DMS53 (cell line): ENCODE results near the gene CARD9.
A peak's percentile ranks its signal among the peaks of the same experiment; 100 is the strongest.
"Not testable (repeated sequence)": the region's sequence is repeated elsewhere in the genome, so short reads cannot be mapped to it uniquely, and the experiment has no call there.

Experiments used
- DNase-seq: peaks from one replicate; lab custom pipeline; 2025; lab: John Stamatoyannopoulos, UW

CARD9 gene

GRCh38 chr9:136373300-136374182, at the start of gene CARD9:
Gene CARD9, minus strand, starts transcription at chr9:136373669. Its CDS starts 1,591 bp downstream, at chr9:136372078.
- DNase-seq = peak; percentile 81

- DNase-seq = no peak
Observed at GRCh38 chr9:136422876-136423275, 49.4 kb upstream of the CARD9 start.

- DNase-seq = no peak
Observed at GRCh38 chr9:136421791-136422190, 48.3 kb upstream of the CARD9 start.

GRCh38 chr9:136419092-136419420, 45.6 kb upstream of the CARD9 start:
- no peak for DNase-seq

- no peak for DNase-seq
Observed at GRCh38 chr9:136418182-136419091, 45.0 kb upstream of the CARD9 start.

- DNase-seq = no peak
Observed at GRCh38 chr9:136416914-136417313, 43.4 kb upstream of the CARD9 start.

GRCh38 chr9:136416427-136416826, 43.0 kb upstream of the CARD9 start:
- DNase-seq = no peak

GRCh38 chr9:136412962-136413361, 39.5 kb upstream of the CARD9 start:
- no peak for DNase-seq

GRCh38 chr9:136411378-136411777, 37.9 kb upstream of the CARD9 start:
- no peak for DNase-seq

GRCh38 chr9:136410500-136411287, 37.2 kb upstream of the CARD9 start, which contains the start of the genes ENTR1 and PMPCA:
Gene ENTR1, minus strand, starts transcription at chr9:136410614. Its CDS starts 217 bp downstream, at chr9:136410397.
Gene PMPCA, plus strand, starts transcription at chr9:136410658. Its CDS starts 11 bp downstream, at chr9:136410669.
- peak; percentile 96 for DNase-seq

GRCh38 chr9:136409557-136410455, 36.3 kb upstream of the CARD9 start:
- peak; percentile 69 for DNase-seq

GRCh38 chr9:136407911-136408310, 34.4 kb upstream of the CARD9 start:
- DNase-seq = no peak

- not testable (repeated sequence) for DNase-seq
Observed at GRCh38 chr9:136407061-136407460, 33.6 kb upstream of the CARD9 start.

GRCh38 chr9:136405904-136406303, 32.4 kb upstream of the CARD9 start:
- not testable (repeated sequence) for DNase-seq

GRCh38 chr9:136405481-136405880, 32.0 kb upstream of the CARD9 start:
- DNase-seq = no peak

GRCh38 chr9:136404801-136405136, 31.3 kb upstream of the CARD9 start:
- DNase-seq = no peak

- no peak for DNase-seq
Observed at GRCh38 chr9:136403915-136404800, 30.7 kb upstream of the CARD9 start.

GRCh38 chr9:136403538-136403914, 30.1 kb upstream of the CARD9 start:
- DNase-seq = no peak

GRCh38 chr9:136402067-136402466, 28.6 kb upstream of the CARD9 start:
- no peak for DNase-seq
